H1 (cell line): ENCODE measurements around the gene RPS26. TPM values are rescaled to one million over a fixed set of nuclear protein-coding genes. Genes with fewer than 3 reads are reported as not detected.

Experiments
- CTCF ChIA-PET: fragments of 300-600 bp; sonication (Branson Sonifier 250); formaldehyde crosslinking; loops from one replicate; lab custom pipeline; 2021; ENCODE audit not compliant: partially characterized antibody; lab: Charles Lee
- POLR2A ChIA-PET: fragments of 300-600 bp; sonication (Branson Sonifier 250); formaldehyde crosslinking; loops from one replicate; lab custom pipeline; 2021; ENCODE audit warnings: inconsistent platforms; ENCODE audit not compliant: partially characterized antibody; lab: Charles Lee
- DNase-seq, 2 experiments: peaks; one replicate each; pipeline versions ENCODE4 v3.0.0 to v3.0.0-alpha.2; 2010 to 2022; ENCODE audit warnings: low spot score in 2 of 2, low read depth in 1 of 2, mixed read lengths in 1 of 2
- FAIRE-seq: peaks from 2 replicates; lab custom pipeline; 2011; peaks lifted over from hg19 to GRCh38; lab: Jason Lieb, UNC
- H2AFZ ChIP-seq: 2 replicates; pipeline ENCODE4 v1.8.1; 2012; ENCODE audit warnings: low read length, inconsistent platforms
- H2AK5ac ChIP-seq: 2 replicates; pipeline ENCODE4 v1.6.1; 2013; ENCODE audit warnings: low read depth, low read length
- H2BK120ac ChIP-seq: replicated peaks from 2 replicates; pipeline ENCODE3; 2013; ENCODE audit warnings: low read depth, low read length, inconsistent platforms
- H2BK12ac ChIP-seq: 2 replicates; pipeline ENCODE4 v1.6.1; 2013; ENCODE audit warnings: low read depth, low read length
- H2BK15ac ChIP-seq: 2 replicates; pipeline ENCODE4 v1.6.1; 2013; ENCODE audit warnings: low read length
- H2BK20ac ChIP-seq: 2 replicates; pipeline ENCODE4 v1.6.1; 2013; ENCODE audit warnings: low read length
- H2BK5ac ChIP-seq: 2 replicates; pipeline ENCODE4 v1.6.1; 2013; ENCODE audit warnings: low read depth, low read length
- H3K14ac ChIP-seq: 2 replicates; pipeline ENCODE4 v1.6.1; 2013; ENCODE audit warnings: inconsistent platforms; ENCODE audit not compliant: insufficient read length
- H3K18ac ChIP-seq: 2 replicates; pipeline ENCODE4 v1.6.1; 2013; ENCODE audit warnings: low read length; ENCODE audit errors: extremely low read depth
- H3K23ac ChIP-seq: 2 replicates; pipeline ENCODE4 v1.6.1; 2013; ENCODE audit warnings: inconsistent platforms; ENCODE audit not compliant: insufficient read length
- H3K23me2 ChIP-seq: 2 replicates; pipeline ENCODE4 v1.6.1; 2013; ENCODE audit warnings: low read depth, low read length
- H3K27ac ChIP-seq: 2 replicates; pipeline ENCODE4 v1.6.1; 2011; ENCODE audit warnings: low read depth, low read length, inconsistent platforms
- H3K27me3 ChIP-seq, 4 experiments: replicated peaks in 1 of 4; 1 replicate in 1 of 4; 2 replicates in 3 of 4; pipeline versions ENCODE4 v1.6.1 to v1.8.1; 2011 to 2013; ENCODE audit warnings: low read length in 3 of 4, mild to moderate bottlenecking in 3 of 4, inconsistent platforms in 2 of 4, mixed read lengths in 2 of 4, moderate library complexity in 1 of 4; ENCODE audit not compliant: control insufficient read depth in 3 of 4, insufficient read depth in 3 of 4; ENCODE audit errors: extremely low read depth in 1 of 4
- H3K36me3 ChIP-seq, 4 experiments: 2 replicates each; pipeline versions ENCODE4 v1.6.1 to v1.8.1; 2011 to 2013; ENCODE audit warnings: mild to moderate bottlenecking in 4 of 4, low read length in 3 of 4, moderate library complexity in 2 of 4, control low read depth in 1 of 4, inconsistent platforms in 1 of 4; ENCODE audit not compliant: insufficient read depth in 4 of 4, control insufficient read depth in 2 of 4
- H3K4ac ChIP-seq: replicated peaks from 2 replicates; pipeline ENCODE3; 2013; ENCODE audit warnings: low read length, low read depth, mixed read lengths, inconsistent platforms; ENCODE audit not compliant: insufficient read length
- H3K4me1 ChIP-seq, 4 experiments: replicated peaks in 1 of 4; 1 replicate in 1 of 4; 2 replicates in 3 of 4; pipeline versions ENCODE4 v1.6.1 to v1.8.1; 2011 to 2013; ENCODE audit warnings: low read length in 3 of 4, inconsistent platforms in 2 of 4, mixed read lengths in 1 of 4; ENCODE audit not compliant: insufficient read depth in 4 of 4, control insufficient read depth in 3 of 4
- H3K4me2 ChIP-seq, 2 experiments: 2 replicates each; pipeline versions ENCODE4 v1.6.1 to v1.8.1; 2011 to 2013; ENCODE audit warnings: low read depth in 2 of 2, low read length in 2 of 2, control low read depth in 1 of 2, inconsistent platforms in 1 of 2, mild to moderate bottlenecking in 1 of 2; ENCODE audit not compliant: insufficient read depth in 1 of 2
- H3K4me3 ChIP-seq, 4 experiments: fragments of 200-600, 300-600 bp in 1 of 4; sonication (generic), shearing (Covaris generic), sonication (Bioruptor Twin) in 1 of 4; 2 replicates each; pipeline versions ENCODE4 v1.5.1 to v1.8.1; 2011 to 2016; ENCODE audit warnings: low read length in 4 of 4, low read depth in 3 of 4, control low read depth in 2 of 4, inconsistent platforms in 2 of 4, mild to moderate bottlenecking in 2 of 4, mixed read lengths in 1 of 4, moderate library complexity in 1 of 4; ENCODE audit not compliant: insufficient read depth in 2 of 4; ENCODE audit errors: extremely low read depth in 1 of 4
- H3K56ac ChIP-seq: replicated peaks from 2 replicates; pipeline ENCODE3; 2013; ENCODE audit warnings: low read depth, mild to moderate bottlenecking, mixed read lengths, low read length, inconsistent platforms; ENCODE audit not compliant: insufficient read length
- H3K79me1 ChIP-seq: 2 replicates; pipeline ENCODE4 v1.6.1; 2013; ENCODE audit warnings: low read depth, low read length, control low read depth
- H3K79me2 ChIP-seq, 2 experiments: 2 replicates each; pipeline versions ENCODE4 v1.6.1 to v1.8.1; 2012 to 2013; ENCODE audit warnings: low read length in 2 of 2, mild to moderate bottlenecking in 2 of 2, inconsistent platforms in 1 of 2; ENCODE audit not compliant: insufficient read depth in 2 of 2, control insufficient read depth in 1 of 2
- H3K9ac ChIP-seq, 4 experiments: replicated peaks in 1 of 4; 1 replicate in 1 of 4; 2 replicates in 3 of 4; pipeline versions ENCODE4 v1.6.1 to v1.8.1; 2011 to 2013; ENCODE audit warnings: low read depth in 3 of 4, low read length in 3 of 4, control low read depth in 2 of 4, mild to moderate bottlenecking in 2 of 4, moderate library complexity in 2 of 4, inconsistent platforms in 1 of 4; ENCODE audit errors: extremely low read depth in 1 of 4
- H3K9me3 ChIP-seq, 2 experiments: 2 replicates each; pipeline versions ENCODE4 v1.6.1 to v1.8.1; 2012 to 2013; ENCODE audit warnings: mild to moderate bottlenecking in 2 of 2, moderate library complexity in 2 of 2, control low read depth in 1 of 2, inconsistent platforms in 1 of 2, low read depth in 1 of 2, low read length in 1 of 2, mixed read lengths in 1 of 2; ENCODE audit not compliant: insufficient read depth in 2 of 2
- H4K20me1 ChIP-seq, 2 experiments: replicated peaks in 1 of 2; 2 replicates each; pipeline versions ENCODE3 to v1.8.1; 2011 to 2013; ENCODE audit warnings: inconsistent platforms in 2 of 2, low read length in 2 of 2, mild to moderate bottlenecking in 1 of 2; ENCODE audit not compliant: insufficient read depth in 2 of 2, control insufficient read depth in 1 of 2
- H4K5ac ChIP-seq: 2 replicates; pipeline ENCODE4 v1.6.1; 2013; ENCODE audit warnings: low read length, low read depth, mixed read lengths, inconsistent platforms; ENCODE audit not compliant: insufficient read length
- H4K8ac ChIP-seq: 2 replicates; pipeline ENCODE4 v1.8.0; 2013; ENCODE audit warnings: mild to moderate bottlenecking, moderate library complexity, low read length, inconsistent platforms; ENCODE audit not compliant: insufficient read depth; ENCODE audit errors: extremely low read depth
- H4K91ac ChIP-seq: replicated peaks from 2 replicates; pipeline ENCODE3; 2013; ENCODE audit warnings: low read length, mixed read lengths, inconsistent platforms; ENCODE audit not compliant: insufficient read length
- CREB1 ChIP-seq: IDR thresholded peaks from 2 replicates; pipeline ENCODE4 v1.6.1; 2012; ENCODE audit warnings: inconsistent platforms
- JUN ChIP-seq: IDR thresholded peaks from 2 replicates; pipeline ENCODE4 v1.6.1; 2011; ENCODE audit warnings: low read depth, mild to moderate bottlenecking, improper control_type of control experiment, low read length
- KDM4A ChIP-seq: IDR thresholded peaks from one replicate; pipeline ENCODE4 v1.7.1; 2012; ENCODE audit warnings: low read depth, mild to moderate bottlenecking, moderate library complexity, low read length, inconsistent platforms; ENCODE audit not compliant: severe bottlenecking
- NANOG ChIP-seq: IDR thresholded peaks from 2 replicates; pipeline ENCODE4 v1.6.1; 2011; ENCODE audit warnings: low read length, low read depth, mild to moderate bottlenecking, inconsistent platforms; ENCODE audit not compliant: insufficient read depth, poor library complexity, severe bottlenecking
- RXRA ChIP-seq: IDR thresholded peaks from 2 replicates; pipeline ENCODE4 v1.6.1; 2011; ENCODE audit warnings: low read depth, mild to moderate bottlenecking, low read length, moderate library complexity; ENCODE audit not compliant: insufficient read depth
- SAP30 ChIP-seq: fragments of 300-600 bp; sonication (generic); IDR thresholded peaks from 2 replicates; pipeline ENCODE4 v1.7.1; 2012; ENCODE audit warnings: low read length, moderate library complexity, mild to moderate bottlenecking, inconsistent platforms; ENCODE audit not compliant: insufficient read depth, insufficient replicate concordance
- SP1 ChIP-seq: IDR thresholded peaks from 2 replicates; pipeline ENCODE4 v1.6.1; 2011; ENCODE audit warnings: low read depth, low read length
- SP2 ChIP-seq: IDR thresholded peaks from 2 replicates; pipeline ENCODE4 v1.6.1; 2012; ENCODE audit warnings: mild to moderate bottlenecking, low read length, inconsistent platforms
- SRF ChIP-seq: IDR thresholded peaks from 2 replicates; pipeline ENCODE4 v1.6.1; 2011; ENCODE audit warnings: mild to moderate bottlenecking, low read depth, low read length, moderate library complexity
- SUZ12 ChIP-seq: fragments of 200-600 bp; sonication (generic); IDR thresholded peaks from 2 replicates; pipeline ENCODE4 v1.6.1; 2012; ENCODE audit warnings: mild to moderate bottlenecking, inconsistent platforms, low read length, moderate library complexity, mixed read lengths
- TBP ChIP-seq: IDR thresholded peaks from 2 replicates; pipeline ENCODE4 v1.6.1; 2011; ENCODE audit warnings: low read depth, low read length, improper control_type of control experiment
- WGBS, 2 experiments: shearing (Covaris generic) in 1 of 2; methylation state at CpG; one replicate each; pipeline versions ENCODE4 v1.1.6 to v1.1.7; 2013 to 2015; ENCODE audit warnings: low lambda C conversion rate in 2 of 2, mixed read lengths in 2 of 2, inconsistent platforms in 1 of 2, low coverage in 1 of 2, missing lambda C conversion rate in 1 of 2; ENCODE audit not compliant: insufficient replicate concordance in 2 of 2, insufficient coverage in 1 of 2, insufficient read length in 1 of 2; ENCODE audit errors: extremely low coverage in 1 of 2, missing lambda C conversion rate in 1 of 2; 5-methylcytosine and 5-hydroxymethylcytosine counted together
- polyA plus RNA-seq, 7 experiments: library from polyadenylated mRNA; depleted of rRNA in 3 of 7; stranded (reverse) in 5 of 7; unstranded in 2 of 7; fragments of >200 nt in 5 of 7; fragments of 200-250 nt in 2 of 7; gene quantifications; 1 replicate in 5 of 7; 2 replicates in 1 of 7; 4 replicates in 1 of 7; pipeline versions ENCODE4 v1.2.1 to v1.2.3, GENCODE V29; 2011 to 2013; ENCODE audit warnings: missing spikeins in 2 of 7, mixed read lengths in 2 of 7
- total RNA-seq: library from RNA; stranded (reverse); fragmentation: NEBNext Ultra II Directional; extraction: Animal tissue kit (Norgen Biotek cat#: 25700); gene quantifications from 2 replicates; pipeline ENCODE4 v1.2.1, GENCODE V29; 2021
- TF ChIP-seq, protein P1 (sequence below): IDR thresholded peaks from 2 replicates; pipeline ENCODE4 v1.6.1; 2011; ENCODE audit warnings: low read length, improper control_type of control experiment

Gene RPS26
- total and polyA plus RNA-seq, 2 of the 8 experiments (the other 6 are each of a cell fraction or from before 2014, with no cell fraction given): 53.4 to 1,922 TPM

DNA sequence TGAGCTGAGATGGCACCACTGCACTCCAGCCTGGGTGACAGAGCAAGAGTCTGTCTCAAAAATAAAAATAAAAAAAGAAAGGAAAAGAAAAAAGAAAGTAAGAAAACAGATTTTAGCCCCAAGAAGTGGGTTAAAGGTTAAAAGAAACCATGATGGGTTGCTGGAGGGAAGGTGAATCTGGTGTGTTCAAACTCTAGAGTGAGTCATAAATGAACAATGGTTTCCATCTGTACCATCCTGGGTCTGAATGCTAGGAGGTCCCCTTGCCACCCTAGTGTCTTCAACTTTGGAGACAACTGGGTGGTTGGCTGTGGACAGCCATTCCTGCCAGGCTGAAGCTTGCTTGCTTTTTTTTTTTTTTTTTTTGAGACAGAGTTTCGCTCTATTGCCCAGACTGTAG is 1.6 kb upstream of the RPS26 start:
- Histone ChIP-seq H2BK15ac (no peak overlapping the region), H3K56ac (no peak overlapping the region), H3K23ac (no peak overlapping the region), H2BK12ac (no peak overlapping the region), H3K4ac (no peak overlapping the region), H3K27me3 (no peaks in the 10 kb centered on the region), H3K4me2 (peak overlapping the region in 1 of 2 experiments; percentile 91; a peak in 1 of 4 replicates), H4K5ac (no peak overlapping the region), H2BK5ac (no peak overlapping the region)
- TF ChIP-seq SAP30 (no peak), SUZ12 (no peak), KDM4A (no peak), SP2 (no peak), RXRA (no peak), JUN (no peak), SP1 (no peak), CREB1 (no peak), NANOG (no peak), TBP (no peak), SRF (no peak)
- TF ChIP-seq, protein P1, sequence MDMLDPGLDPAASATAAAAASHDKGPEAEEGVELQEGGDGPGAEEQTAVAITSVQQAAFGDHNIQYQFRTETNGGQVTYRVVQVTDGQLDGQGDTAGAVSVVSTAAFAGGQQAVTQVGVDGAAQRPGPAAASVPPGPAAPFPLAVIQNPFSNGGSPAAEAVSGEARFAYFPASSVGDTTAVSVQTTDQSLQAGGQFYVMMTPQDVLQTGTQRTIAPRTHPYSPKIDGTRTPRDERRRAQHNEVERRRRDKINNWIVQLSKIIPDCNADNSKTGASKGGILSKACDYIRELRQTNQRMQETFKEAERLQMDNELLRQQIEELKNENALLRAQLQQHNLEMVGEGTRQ: no peak
- TF ChIP-seq, all 59 proteins: peak for 0
- CTCF ChIA-PET: interaction anchor here (0.5 to 5.1 kb wide), 11 partner anchors 8 to 211 kb away, joined by 3 to 54 read pairs (median 4); partner anchors contain the start of genes DNAJC14, IKZF4 and SUOX
- peaks cover 0 to 10% (median 4%) of the 10 kb centered on the region in 4 experiments; a peak in 5 of 7 replicates for H3K4me1 ChIP-seq
- H3K23me2 ChIP-seq: peaks cover 4% of the 10 kb centered on the region
- no peak overlapping the region for H3K9ac ChIP-seq
- H3K4me3 ChIP-seq: no peak overlapping the region; a peak in 1 of 8 replicates
- WGBS, 2 experiments: no CpG with 5 or more reads among the region's 1 CpG
- FAIRE-seq: no peak
- H3K36me3 ChIP-seq: peaks cover 10 to 36% (median 23%) of the 10 kb centered on the region in 4 experiments
- peaks cover 6 to 19% of the 10 kb centered on the region in 2 experiments for H3K79me2 ChIP-seq
- peaks cover 0 to 4% of the 10 kb centered on the region in 2 experiments for H4K20me1 ChIP-seq
- H3K18ac ChIP-seq: no peak overlapping the region
- H3K9me3 ChIP-seq: no peaks in the 10 kb centered on the region
- no peak overlapping the region for H3K14ac ChIP-seq
- H2AFZ ChIP-seq: no peak overlapping the region
- H2BK20ac ChIP-seq: no peak overlapping the region
- H3K27ac ChIP-seq: no peak overlapping the region
- DNase-seq: no peak
- no peak overlapping the region for H2AK5ac ChIP-seq
- H4K8ac ChIP-seq: no peak overlapping the region
- no peak overlapping the region for H2BK120ac ChIP-seq
- no peak overlapping the region for H4K91ac ChIP-seq
- H3K79me1 ChIP-seq: peaks cover 3% of the 10 kb centered on the region; the same call in 1 of the 2 replicates
- POLR2A ChIA-PET: interaction anchor here (0.6 to 5.2 kb wide), 14 partner anchors 11 to 210 kb away, joined by 3 to 46 read pairs (median 4); partner anchors contain the start of genes IKZF4, PA2G4, RPL41 and SUOX
